NCI-H128 (cell line): Measurements from ENCODE around the gene RGS6.

Source experiments
- DNase-seq: peaks from one replicate; lab custom pipeline; 2025; ENCODE audit not compliant: unreplicated experiment; lab: John Stamatoyannopoulos, UW

The RGS6 gene

DNA sequence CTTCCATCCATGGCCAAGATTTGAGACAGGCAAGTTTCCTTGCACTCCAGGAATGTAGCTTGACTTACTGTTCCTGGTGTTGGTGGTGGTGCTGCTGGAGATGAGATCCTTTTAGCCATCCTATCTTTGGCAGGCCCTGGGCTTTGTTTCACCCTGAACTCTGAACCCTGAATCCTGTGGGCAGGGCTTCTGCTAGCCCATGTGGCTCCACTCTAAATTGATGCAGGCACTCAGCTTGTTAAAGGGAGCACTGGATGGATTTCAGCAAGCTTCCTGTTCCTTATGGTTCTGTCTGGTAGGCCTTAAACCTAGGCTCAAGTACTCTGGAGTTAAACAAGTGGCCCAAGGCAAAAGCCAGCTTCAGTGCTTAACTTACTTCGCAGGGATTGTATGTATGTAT is 138.2 kb downstream of the RGS6 start:
- no peak for DNase-seq

DNA sequence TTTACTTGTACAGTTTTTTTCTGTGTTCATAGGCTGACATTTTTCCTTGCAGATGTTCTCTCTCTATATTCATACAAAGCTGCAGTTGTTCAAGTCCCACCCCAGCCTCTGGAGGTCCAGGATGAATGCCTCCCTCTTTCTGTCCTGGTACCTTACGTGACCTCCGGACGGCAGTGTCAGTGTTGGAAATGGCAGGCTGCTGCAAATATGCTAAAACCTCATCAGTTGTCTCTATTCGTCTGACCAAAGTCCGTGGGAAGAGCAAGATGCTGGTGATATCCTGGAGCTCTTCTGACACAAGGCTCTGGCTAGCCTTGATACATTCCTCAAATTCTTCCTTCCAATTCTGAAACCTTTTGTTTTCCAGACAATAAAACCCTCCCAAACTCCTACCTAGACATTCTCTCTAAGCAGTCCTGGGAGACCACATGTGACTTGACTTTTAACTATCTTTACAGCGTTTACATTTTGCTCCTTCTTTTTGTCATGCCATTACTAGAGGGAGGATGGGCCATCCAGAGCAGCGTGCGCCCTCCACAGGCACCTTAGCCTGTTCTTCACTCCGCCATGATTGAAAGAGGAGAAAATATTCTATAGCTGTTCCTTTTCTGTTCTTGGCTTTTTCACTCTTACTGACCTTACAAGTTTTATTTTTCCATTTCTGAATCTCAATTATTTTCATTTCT is 143.6 kb downstream of the RGS6 start:
- DNase-seq = no peak

- no peak for DNase-seq
Measured at GRCh38 chr14:72081137-72081536, 148.9 kb downstream of the RGS6 start.

GRCh38 chr14:72084935-72085334 is 152.7 kb downstream of the RGS6 start:
- no peak for DNase-seq

DNA sequence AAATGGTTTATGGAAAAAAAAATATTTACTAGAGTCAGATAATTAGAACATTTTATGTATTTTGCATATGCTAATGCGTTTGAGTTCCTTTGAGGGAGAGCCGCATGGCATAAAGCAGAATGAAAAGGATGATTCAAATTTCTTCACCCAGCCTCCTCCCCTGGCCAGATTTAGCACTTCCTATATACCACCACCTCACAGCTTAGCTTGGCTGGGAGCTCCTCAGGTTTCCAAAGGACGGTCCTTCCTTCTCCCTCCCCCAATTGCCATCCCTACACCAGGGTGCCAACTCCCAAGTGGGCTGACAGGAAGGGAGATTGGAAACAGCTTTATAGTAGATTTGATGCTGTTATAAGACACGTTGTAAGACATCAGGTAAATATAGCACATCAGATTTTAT is 157.4 kb downstream of the RGS6 start:
- DNase-seq = no peak

GRCh38 chr14:72094844-72095582 is 162.8 kb downstream of the RGS6 start:
- no peak for DNase-seq

GRCh38 chr14:72097173-72097783 is 165.0 kb downstream of the RGS6 start:
- no peak for DNase-seq

- DNase-seq = no peak
Measured at GRCh38 chr14:72098210-72098609, 166.0 kb downstream of the RGS6 start.

GRCh38 chr14:72099566-72099965 is 167.3 kb downstream of the RGS6 start:
- DNase-seq = no peak

DNA sequence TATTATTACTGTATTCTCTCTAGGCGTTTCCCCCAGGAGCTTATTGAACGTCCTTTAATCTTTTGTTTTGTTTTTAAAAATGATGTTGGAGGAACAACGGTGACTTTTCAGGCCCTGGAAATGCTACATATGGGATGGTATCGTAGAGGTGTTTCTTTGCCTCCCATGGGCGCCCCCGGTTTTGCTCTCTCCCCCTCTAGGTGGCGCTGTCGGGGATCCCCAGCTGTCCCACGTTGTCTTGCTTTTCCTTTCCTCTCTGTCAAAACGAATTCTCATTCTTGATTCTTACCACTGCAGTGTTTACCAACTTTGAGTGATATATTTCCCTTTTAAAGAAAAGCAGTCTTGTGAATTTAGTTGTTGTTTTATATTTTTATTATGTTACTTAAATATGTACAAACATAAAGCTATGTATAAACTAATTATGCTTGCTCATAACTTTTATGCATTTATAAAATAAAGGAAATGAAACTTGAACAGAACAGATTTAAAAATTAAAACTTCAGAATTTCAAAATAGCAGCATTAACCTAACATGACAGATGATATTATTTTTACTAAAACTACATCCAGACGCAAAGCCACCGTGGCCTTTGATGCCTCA is 171.9 kb downstream of the RGS6 start:
- no peak for DNase-seq

GRCh38 chr14:72111911-72112310 is 179.7 kb downstream of the RGS6 start:
- DNase-seq = no peak

DNA sequence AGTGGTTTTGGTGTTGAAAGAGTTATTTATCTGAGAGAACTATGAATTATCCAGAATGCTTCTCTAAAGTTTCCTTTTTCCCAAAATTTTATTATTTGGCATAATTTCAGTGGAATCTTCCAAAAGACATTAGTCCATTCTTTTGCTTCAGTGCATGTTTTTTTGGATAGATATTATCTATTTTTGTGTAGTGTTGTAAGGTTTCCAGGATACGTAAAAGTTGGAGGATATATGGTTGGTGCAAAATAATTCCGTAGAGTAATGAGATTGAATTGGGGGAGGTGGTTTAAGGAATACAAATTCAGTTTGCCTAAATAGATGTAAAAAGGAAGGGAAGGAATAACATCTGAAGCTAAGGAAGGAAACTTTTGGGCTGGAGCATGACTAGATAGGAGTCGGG is 186.6 kb downstream of the RGS6 start:
- DNase-seq = no peak

- DNase-seq = no peak
Measured at GRCh38 chr14:72120315-72120714, 188.1 kb downstream of the RGS6 start.

GRCh38 chr14:72123755-72124154 is 191.5 kb downstream of the RGS6 start:
- DNase-seq = no peak

DNA sequence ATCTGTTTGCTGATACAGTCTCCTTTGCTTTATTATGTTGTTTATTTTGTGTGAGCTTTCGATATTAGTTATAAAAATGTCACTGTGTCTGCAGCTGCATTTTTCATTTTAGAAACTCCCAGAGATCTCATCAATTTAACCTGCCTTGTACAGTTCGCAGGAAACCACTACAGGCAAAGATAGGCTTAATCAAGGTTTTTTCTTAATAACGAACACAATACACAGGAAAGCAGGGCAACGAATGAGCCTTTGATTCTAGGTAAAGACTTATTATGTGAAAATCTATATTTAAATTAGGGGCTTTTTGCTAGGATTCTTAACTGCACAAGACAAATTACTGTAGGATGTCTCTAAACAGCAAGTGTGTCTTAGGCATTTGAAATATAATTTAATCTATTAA is 191.9 kb downstream of the RGS6 start:
- DNase-seq = no peak

DNA sequence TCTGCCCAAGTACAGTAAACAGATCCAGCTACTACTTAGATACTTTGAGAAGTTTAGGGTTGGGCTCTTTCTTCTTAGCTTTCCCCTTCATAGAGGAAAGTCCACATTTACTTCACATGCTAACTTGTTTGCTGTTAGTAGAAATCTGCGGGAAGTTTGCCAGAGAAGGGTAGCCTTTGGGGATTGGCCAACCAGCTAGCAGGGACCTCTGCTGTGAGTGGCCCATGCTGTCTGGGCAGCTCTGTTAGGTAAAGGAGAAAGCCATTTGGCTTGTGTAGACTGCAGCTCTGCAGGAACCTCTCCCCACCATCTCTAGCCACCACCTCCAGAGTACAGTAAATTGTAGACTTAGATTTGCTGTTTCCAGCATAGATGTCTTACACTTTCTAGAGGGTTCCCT is 193.9 kb downstream of the RGS6 start:
- DNase-seq = no peak

GRCh38 chr14:72126561-72126960 is 194.3 kb downstream of the RGS6 start:
- no peak for DNase-seq

GRCh38 chr14:72128629-72129028 is 196.4 kb downstream of the RGS6 start:
- DNase-seq = no peak

GRCh38 chr14:72129291-72129690 is 197.1 kb downstream of the RGS6 start:
- DNase-seq = no peak

DNA sequence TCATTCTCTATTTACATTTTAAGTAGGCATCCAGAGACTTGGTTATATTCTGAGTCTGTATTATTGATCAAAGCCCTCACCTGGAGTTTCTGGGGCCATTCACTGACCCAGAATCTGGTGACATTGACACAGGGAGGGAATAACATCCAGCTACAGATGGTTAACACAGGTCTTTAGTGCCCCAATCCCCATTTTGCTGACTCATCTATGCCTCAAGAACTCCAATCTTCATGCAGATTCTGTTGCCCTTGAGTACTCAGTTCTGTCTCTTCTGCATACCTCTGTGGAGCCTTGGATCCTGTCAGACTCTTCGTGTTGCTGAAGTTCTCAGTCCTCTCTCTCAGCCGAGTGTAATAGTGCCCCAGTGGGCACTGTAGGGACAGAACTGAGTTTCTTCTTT is 208.9 kb downstream of the RGS6 start:
- DNase-seq = no peak

DNA sequence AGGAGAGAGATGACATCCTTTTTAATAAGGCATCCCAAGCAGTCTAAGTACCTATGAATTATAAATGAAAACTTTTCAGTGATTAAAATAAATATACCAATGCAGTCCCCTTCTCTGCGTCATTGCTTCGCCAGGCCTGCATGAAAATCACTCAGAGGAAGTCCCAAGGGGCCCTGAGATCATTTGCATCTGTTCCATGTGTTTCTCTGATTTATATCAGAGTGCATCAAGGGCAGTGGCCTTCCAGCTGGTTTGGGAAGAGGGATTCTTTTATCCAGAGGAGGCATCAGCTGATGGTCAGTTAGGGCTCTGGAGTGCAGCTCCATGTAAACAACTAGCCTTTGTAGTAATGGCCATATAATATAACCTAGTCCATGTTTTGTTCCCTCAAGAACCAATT is 210.1 kb downstream of the RGS6 start:
- no peak for DNase-seq

DNA sequence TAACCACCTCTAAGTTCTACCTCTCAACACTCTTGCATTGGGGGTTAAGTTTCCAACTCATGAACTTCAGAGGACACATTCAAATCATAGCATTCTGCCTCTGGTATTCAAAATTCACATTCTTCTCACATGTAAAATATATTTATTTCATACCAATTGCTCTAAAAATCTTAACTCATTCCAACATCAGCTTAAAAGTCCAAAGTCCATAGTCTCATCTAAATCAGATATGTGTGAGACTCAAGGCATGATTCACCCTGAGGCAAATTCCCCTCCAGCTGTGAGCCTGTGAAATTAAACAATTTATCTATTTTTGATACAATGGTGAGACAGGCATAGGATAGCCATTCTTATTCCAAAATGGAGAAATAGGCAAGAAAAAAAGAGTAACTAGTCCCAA is 214.0 kb downstream of the RGS6 start:
- no peak for DNase-seq
